MCF 10A (cell line): Measurements from ENCODE around the gene CRYGN. TPM values are rescaled to one million over a fixed set of nuclear protein-coding genes. Genes with fewer than 3 reads are reported as not detected.
A peak's percentile ranks its signal among the peaks of the same experiment; 100 is the strongest.

Source experiments
- Bru-seq: library from RNA; stranded (reverse); fragments of 400-500 nt; gene quantifications from one replicate; lab custom pipeline; 2021; lab: Mats Ljungman, UMichigan
- BruChase-seq, 2 experiments: library from RNA; stranded (reverse); fragments of 400-500 nt; gene quantifications; one replicate each; lab custom pipeline; 2021; lab: Mats Ljungman, UMichigan
- BruUV-seq: library from RNA; stranded (reverse); fragments of 400-500 nt; replicated peaks from 2 replicates; lab custom pipeline; 2021; lab: Mats Ljungman, UMichigan
- CTCF ChIA-PET: fragments of 300-600 bp; sonication (Branson Sonifier 250); formaldehyde crosslinking; extraction: SDS; loops from one replicate; lab custom pipeline; 2021; ENCODE audit warnings: antibody characterized with exemption, inconsistent platforms; lab: Yijun Ruan, JAX
- POLR2A ChIA-PET: fragments of 300-600, 350-650 bp; sonication (Branson Sonifier 250); formaldehyde crosslinking; extraction: SDS; loops from one replicate; lab custom pipeline; 2020; ENCODE audit warnings: antibody characterized with exemption, inconsistent platforms; lab: Yijun Ruan, JAX
- DNase-seq: peaks from one replicate; pipeline ENCODE4 v3.0.0-alpha.2; 2018; ENCODE audit not compliant: unreplicated experiment
- H3K27ac Mint-ChIP-seq: one replicate; pipeline ENCODE4 v1.8.0; 2022; ENCODE audit warnings: mild to moderate bottlenecking, low read depth, mixed read lengths; ENCODE audit not compliant: unreplicated experiment
- H3K27me3 Mint-ChIP-seq: one replicate; pipeline ENCODE4 v1.8.0; 2022; ENCODE audit warnings: mixed read lengths; ENCODE audit not compliant: insufficient read depth, unreplicated experiment
- H3K36me3 Mint-ChIP-seq: one replicate; pipeline ENCODE4 v1.8.0; 2022; ENCODE audit warnings: mild to moderate bottlenecking, moderate library complexity, mixed read lengths; ENCODE audit not compliant: insufficient read depth, unreplicated experiment
- H3K4me1 Mint-ChIP-seq: one replicate; pipeline ENCODE4 v1.8.0; 2022; ENCODE audit warnings: mixed read lengths; ENCODE audit not compliant: insufficient read depth, unreplicated experiment
- H3K4me3 Mint-ChIP-seq: one replicate; pipeline ENCODE4 v1.8.0; 2022; ENCODE audit warnings: mild to moderate bottlenecking, moderate library complexity, mixed read lengths; ENCODE audit not compliant: unreplicated experiment
- H3K9me3 Mint-ChIP-seq: one replicate; pipeline ENCODE4 v1.8.0; 2022; ENCODE audit warnings: mixed read lengths; ENCODE audit not compliant: unreplicated experiment
- intact Hi-C: fragments of 100-400 bp; cut with micrococcal nuclease; formaldehyde crosslinking; loops from 2 replicates; pipeline ENCODE4 v1.14.1; 2022
- long read RNA-seq: library from polyadenylated mRNA; stranded (forward); transcript quantifications from one replicate; pipeline ENCODE4 v2.0.0, GENCODE V29; 2022
- total RNA-seq: library from RNA; stranded (reverse); gene quantifications from 2 replicates; pipeline ENCODE4 v1.2.3, GENCODE V29; 2022
- TF ChIP-seq, protein P1 (sequence below): fragments of 200-600 bp; IDR thresholded peaks from one replicate; pipeline ENCODE4 v1.8.0; 2022; ENCODE audit warnings: antibody characterized with exemption, mild to moderate bottlenecking; ENCODE audit not compliant: unreplicated experiment

The CRYGN gene, protein sequence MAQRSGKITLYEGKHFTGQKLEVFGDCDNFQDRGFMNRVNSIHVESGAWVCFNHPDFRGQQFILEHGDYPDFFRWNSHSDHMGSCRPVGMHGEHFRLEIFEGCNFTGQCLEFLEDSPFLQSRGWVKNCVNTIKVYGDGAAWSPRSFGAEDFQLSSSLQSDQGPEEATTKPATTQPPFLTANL
- total RNA-seq, result not detected in 2 replicates
- Bru-seq, nascent RNA, result not detected
- BruChase-seq, experiment 1, labeled RNA remaining after a 6-hour chase, result percentile 11 among the genes with signal in this experiment
- percentile 8 among the genes with signal in this experiment for BruChase-seq, experiment 2, labeled RNA remaining after a 2-hour chase
- long read RNA-seq, result 0 reads

DNA sequence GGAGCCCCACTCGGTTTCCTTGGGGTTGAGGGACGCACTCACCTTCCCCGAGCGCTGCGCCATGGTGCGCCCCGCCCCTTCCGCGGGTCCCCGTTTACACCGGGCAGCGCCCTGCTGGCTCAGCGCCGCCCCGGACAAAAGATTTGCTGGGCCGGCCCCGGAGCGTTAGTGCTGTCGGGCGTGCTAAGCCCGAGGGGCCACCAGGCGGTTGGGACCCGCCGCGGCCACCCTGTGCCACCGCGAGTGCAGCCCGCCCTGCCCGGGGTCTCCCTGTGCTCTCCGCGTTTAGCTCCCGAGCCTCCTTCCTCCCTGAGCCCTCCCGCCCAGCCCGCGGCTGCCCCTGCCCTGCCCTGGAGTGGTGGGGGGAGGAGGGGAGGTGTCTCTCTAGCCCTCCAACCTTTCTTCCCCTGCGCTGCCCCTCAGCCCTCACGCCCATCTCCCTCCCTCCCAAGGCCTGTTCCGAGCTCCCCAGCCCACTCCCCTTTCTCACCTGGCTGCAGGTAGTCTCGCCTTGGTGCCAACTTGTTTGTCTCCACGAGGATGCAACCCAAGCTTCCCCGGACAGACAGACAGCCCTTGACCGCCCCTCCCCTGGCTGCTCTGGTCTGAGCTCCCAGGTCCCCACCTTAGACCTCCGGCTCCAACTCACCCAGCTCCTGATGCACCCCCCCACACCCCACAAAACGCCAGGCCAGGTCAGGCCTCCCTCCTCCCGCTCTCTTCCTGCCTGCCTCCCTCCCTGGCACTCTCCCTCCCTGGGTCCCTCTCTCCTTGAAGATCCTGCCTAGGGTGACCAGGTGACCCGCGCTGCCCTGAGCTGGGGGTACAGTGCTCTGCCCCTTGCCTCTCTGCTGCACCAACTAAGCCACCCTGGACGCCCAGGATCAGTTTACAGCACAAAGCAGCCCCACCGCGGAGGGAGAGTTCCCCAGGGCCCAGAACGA is at the start of gene CRYGN:
Gene CRYGN (minus strand): TSS at position 287 of the 944 bp plus-strand sequence. CDS start 224 bp downstream, at position 63.
- Mint-ChIP-seq H3K36me3 (no peaks in the 10 kb centered on the region), H3K27me3 (peaks cover 10% of the 10 kb centered on the region), H3K4me3 (no peak within 1 kb of the TSS), H3K27ac (no peak within 1 kb of the TSS), H3K4me1 (peaks cover 7% of the 10 kb centered on the region), H3K9me3 (no peaks in the 10 kb centered on the region)
- TF ChIP-seq, protein P1, sequence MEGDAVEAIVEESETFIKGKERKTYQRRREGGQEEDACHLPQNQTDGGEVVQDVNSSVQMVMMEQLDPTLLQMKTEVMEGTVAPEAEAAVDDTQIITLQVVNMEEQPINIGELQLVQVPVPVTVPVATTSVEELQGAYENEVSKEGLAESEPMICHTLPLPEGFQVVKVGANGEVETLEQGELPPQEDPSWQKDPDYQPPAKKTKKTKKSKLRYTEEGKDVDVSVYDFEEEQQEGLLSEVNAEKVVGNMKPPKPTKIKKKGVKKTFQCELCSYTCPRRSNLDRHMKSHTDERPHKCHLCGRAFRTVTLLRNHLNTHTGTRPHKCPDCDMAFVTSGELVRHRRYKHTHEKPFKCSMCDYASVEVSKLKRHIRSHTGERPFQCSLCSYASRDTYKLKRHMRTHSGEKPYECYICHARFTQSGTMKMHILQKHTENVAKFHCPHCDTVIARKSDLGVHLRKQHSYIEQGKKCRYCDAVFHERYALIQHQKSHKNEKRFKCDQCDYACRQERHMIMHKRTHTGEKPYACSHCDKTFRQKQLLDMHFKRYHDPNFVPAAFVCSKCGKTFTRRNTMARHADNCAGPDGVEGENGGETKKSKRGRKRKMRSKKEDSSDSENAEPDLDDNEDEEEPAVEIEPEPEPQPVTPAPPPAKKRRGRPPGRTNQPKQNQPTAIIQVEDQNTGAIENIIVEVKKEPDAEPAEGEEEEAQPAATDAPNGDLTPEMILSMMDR, result no peak
- no TSS peak for BruUV-seq
- ChIA-PET CTCF (interaction anchor here (4.2 kb wide), 1 partner anchor 9 kb away, joined by 24 read pairs; no protein-coding TSS in a partner anchor), POLR2A (no interaction called here)
- no peak for DNase-seq
- intact Hi-C loops, result no loop called here

DNA sequence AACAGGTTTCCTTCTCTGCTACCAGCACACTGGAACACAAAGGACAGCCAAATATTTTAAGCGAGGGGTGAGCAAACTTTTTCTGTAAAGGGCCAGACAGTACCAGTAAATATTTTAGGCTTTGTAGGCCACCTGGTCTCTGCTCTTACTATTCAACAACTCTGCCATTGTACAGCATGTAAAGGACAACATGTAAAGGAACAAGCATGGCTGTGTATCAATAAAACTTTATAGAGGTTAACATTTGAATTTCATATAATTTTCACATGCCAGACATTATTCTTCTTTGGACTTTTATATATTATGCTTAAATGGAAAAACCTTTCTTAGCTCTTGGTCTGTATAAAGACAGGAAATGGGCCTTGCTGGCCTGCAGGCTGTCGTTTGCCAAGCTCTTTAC is 49.6 kb upstream of the CRYGN start:
- Mint-ChIP-seq H3K4me3 (no peak overlapping the region), H3K4me1 (peaks cover 27% of the 10 kb centered on the region), H3K27ac (no peak overlapping the region), H3K9me3 (no peaks in the 10 kb centered on the region), H3K36me3 (peaks cover 43% of the 10 kb centered on the region), H3K27me3 (no peaks in the 10 kb centered on the region)
- POLR2A ChIA-PET, result interaction anchor here (1.0 to 3.9 kb wide), 3 partner anchors 14 to 29 kb away, joined by 6 to 21 read pairs (median 15); partner anchors contain the start of gene RHEB
- no TSS peak for BruUV-seq
- intact Hi-C loops, result no loop called here
- DNase-seq, result no peak
- CTCF ChIA-PET, result interaction anchor here (0.6 to 1.3 kb wide), 2 partner anchors 10 to 40 kb away, joined by 3 to 4 read pairs; no protein-coding TSS in a partner anchor
- TF ChIP-seq, protein P1, result no peak

DNA sequence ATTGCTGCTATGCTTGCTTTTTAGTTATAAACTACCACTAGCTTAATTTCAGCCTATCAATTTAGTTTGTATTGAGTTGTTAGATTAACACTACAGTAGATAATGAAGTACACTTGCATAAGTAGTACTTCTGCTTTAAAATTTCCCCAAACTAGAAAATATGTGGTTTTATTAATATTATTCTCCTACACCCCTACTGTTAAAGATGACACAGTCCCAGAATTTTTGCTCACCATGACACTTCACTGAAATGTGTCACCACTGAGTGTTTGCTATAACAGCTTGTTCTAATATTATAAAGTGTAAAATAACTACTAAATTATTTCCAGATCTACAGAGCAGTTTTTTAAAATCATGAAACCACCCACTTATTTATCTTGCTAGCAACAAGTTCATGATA is 48.2 kb upstream of the CRYGN start:
- ChIA-PET POLR2A (interaction anchor here (0.7 to 3.9 kb wide), 4 partner anchors 18 to 115 kb away, joined by 3 to 21 read pairs (median 3); no protein-coding TSS in a partner anchor), CTCF (interaction anchor here (0.5 to 1.1 kb wide), 4 partner anchors 10 to 120 kb away, joined by 3 to 4 read pairs (median 3); no protein-coding TSS in a partner anchor)
- intact Hi-C loops, result no loop called here
- H3K4me3 Mint-ChIP-seq, result no peak overlapping the region
- no peak for DNase-seq
- peaks cover 57% of the 10 kb centered on the region for H3K36me3 Mint-ChIP-seq
- no peaks in the 10 kb centered on the region for H3K27me3 Mint-ChIP-seq
- TF ChIP-seq, protein P1, result no peak
- no peaks in the 10 kb centered on the region for H3K9me3 Mint-ChIP-seq
- H3K4me1 Mint-ChIP-seq, result peaks cover 21% of the 10 kb centered on the region
- BruUV-seq, result no TSS peak
- no peak overlapping the region for H3K27ac Mint-ChIP-seq
